ENCODE results near the gene SUGP1. TPM values are rescaled to one million over a fixed set of nuclear protein-coding genes. Genes with fewer than 3 reads are reported as not detected.

The SUGP1 gene
- total RNA-seq, 4 donors from 2014 or later: 15.5 to 37.3 (median 24.0) TPM

DNA sequence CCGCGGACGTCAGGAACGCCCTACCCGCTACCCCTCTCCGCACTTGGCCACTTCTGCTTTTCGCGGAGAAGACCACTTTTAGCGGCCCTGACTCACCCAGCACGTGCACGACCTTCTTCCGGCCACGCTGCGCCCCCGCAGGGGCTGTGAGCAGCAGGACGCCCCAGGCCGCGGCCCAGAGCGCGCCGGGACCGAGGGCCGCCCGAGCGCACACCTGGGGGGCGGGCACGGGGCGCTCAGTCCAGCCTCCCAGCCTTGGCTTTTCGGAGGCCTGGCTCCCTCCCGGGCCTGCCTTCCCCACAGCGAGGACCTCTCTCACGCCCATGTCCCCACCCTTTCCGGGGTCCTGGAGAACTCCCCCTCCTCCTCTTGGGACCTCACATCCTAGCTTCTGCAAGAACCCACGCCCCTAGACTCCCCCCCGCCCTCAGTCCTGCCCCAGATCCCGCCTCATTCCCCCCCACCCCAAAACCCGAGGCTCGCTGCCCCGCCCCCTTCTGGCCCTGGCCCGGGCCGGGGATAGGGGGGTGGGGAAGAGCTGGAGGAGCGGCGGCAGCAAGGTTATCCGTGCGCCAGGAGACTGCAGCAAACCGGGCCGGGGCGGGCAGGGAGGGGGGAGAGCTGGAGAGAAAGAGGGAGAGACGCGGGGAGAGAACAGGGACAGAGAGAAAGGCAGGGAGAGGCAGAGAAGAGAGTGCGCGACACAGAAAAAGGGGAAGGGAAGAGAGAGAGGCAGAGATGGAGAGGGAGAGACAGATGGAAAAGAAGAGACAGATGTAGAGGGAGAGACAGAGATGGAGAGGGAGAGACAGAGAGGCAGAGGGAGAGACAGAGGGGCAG lies 58.7 kb downstream of the SUGP1 start:
- TF ChIP-seq, protein P1, sequence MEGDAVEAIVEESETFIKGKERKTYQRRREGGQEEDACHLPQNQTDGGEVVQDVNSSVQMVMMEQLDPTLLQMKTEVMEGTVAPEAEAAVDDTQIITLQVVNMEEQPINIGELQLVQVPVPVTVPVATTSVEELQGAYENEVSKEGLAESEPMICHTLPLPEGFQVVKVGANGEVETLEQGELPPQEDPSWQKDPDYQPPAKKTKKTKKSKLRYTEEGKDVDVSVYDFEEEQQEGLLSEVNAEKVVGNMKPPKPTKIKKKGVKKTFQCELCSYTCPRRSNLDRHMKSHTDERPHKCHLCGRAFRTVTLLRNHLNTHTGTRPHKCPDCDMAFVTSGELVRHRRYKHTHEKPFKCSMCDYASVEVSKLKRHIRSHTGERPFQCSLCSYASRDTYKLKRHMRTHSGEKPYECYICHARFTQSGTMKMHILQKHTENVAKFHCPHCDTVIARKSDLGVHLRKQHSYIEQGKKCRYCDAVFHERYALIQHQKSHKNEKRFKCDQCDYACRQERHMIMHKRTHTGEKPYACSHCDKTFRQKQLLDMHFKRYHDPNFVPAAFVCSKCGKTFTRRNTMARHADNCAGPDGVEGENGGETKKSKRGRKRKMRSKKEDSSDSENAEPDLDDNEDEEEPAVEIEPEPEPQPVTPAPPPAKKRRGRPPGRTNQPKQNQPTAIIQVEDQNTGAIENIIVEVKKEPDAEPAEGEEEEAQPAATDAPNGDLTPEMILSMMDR (IDR thresholded peaks at IDR 0.05; ENCODE audit: low read depth): no peak

DNA sequence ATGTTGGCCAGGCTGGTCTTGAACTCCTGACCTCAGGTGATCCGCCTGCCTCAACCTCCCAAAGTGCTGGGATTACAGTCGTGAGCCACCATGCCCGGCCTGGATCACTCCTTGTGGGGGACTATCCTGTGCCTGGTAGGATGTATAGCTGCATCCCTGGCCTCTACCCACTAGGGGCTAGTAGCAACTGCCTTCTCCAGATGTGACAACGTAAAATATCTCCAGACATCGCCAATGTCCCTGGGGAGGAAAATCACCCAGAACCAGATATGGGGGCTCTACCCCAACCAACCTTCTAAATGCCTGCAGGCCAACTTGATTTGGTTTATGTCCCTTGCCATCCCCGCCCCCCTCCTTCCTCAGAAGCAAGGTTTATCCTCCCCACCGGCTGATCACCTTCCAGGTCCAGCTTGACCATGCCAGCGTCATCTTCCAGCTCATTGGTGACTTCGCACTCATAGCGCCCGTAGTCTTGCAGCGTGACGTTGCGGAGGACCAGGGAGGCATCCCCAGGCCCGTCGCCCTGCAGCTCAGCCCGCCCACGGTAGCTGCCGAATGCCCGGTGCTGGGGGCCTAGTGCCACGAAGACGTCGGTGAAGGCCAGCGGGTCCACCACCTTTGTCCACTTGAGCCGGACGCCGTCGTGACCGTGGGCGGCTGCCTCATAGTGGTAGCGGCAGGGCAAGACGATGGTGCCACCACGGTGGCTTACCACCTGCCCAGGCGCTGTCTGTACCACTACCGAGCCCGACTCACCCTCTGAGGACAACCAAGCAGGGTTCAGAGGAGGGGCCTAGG lies 59.7 kb downstream of the SUGP1 start:
- TF ChIP-seq, protein P1 (IDR thresholded peaks at IDR 0.05; ENCODE audit: low read depth): no peak

DNA sequence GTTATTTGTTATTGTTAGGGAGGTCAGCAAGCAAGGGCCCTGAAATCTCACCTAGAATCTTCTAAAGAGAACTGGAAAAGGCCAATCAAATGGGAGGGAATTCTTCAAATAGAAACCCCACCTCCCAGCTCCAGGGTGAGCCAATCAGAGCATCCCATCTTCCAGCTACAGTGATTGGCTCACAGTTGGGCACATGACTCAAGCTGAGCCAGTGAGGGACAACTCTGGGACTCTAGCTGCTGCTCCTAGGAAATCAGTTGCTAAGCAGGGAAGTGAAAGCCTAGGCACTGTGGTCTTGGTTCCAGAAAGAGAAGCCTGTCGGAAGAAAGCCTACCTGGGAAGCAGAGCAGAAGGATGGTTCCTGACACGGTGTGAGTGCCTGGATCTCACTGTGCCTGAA lies 60.6 kb downstream of the SUGP1 start:
- TF ChIP-seq, protein P1 (IDR thresholded peaks at IDR 0.05; ENCODE audit: low read depth): no peak

DNA sequence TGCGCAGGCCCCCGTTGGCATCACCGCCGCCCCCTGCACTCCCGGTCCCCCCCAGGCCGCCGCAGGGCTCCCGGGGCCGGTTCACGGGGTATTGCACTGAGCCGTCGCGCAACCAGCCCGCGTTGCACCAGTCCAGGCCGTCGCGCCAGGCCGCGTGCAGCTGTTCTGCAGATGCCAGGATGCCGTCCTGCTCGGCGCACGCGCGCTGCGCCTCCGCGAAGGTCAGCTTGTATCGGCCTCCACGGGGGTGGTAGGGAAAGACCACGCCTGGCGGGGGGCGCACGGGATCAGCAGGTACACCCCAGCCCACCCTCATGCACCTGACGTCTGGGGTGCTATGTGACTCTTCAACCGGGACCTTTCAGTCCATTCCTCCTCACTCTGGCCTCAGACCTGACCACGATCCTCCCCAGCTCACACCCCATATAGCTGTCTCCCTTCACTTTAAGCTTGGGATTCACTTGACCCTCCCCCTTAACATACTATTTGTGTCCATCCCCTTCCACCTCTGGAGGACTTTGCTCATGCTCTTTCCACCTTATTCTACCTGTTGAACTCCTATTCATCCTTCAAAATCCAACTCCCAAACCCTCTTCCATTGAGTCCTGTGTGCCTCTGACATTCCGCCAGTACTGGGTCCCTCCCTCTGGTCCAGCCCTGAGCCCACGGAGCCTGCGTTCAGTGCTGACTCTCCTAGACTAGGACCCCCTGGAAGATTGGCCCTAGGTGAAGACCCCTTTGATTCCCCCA lies 61.5 kb downstream of the SUGP1 start:
- TF ChIP-seq, protein P1 (IDR thresholded peaks at IDR 0.05; ENCODE audit: low read depth): no peak

DNA sequence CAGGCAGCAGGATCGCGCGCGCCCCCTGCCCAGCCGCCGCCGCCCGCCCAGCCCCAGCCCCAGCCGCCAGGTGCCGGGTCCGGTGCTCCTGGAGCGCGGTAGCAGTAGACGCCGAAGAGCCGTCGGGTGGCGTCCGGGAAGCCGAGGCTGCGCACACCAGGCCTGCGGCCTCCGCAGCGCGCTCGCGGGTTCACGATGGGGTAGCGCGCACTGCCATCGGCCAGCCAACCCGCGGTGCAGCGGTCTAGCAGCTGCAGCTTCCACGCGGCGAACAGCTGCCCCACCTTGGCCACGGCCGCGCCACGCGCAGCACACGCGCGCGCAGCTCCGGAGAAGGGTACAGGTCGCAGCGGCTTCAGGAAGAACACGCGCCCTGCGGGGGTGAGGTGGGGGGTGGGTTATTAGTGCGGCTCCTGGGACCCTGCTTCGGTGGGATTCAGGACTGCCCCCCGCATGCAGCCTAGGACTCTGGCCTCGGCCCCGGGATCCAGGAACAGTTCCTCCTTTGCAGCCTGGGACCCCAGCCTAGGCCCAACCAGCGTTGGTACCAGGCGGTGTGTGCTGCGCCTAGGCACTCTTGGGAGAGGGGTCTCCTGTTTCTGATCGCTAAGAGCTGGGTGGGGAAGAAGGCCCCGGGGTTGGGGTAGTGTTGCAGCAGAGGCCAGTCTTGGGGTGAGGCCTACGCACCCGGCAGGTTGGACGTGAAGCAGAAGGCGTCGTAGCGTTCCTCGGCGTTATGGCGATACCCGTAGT lies 62.3 kb downstream of the SUGP1 start:
- TF ChIP-seq, protein P1 (IDR thresholded peaks at IDR 0.05; ENCODE audit: low read depth): no peak

DNA sequence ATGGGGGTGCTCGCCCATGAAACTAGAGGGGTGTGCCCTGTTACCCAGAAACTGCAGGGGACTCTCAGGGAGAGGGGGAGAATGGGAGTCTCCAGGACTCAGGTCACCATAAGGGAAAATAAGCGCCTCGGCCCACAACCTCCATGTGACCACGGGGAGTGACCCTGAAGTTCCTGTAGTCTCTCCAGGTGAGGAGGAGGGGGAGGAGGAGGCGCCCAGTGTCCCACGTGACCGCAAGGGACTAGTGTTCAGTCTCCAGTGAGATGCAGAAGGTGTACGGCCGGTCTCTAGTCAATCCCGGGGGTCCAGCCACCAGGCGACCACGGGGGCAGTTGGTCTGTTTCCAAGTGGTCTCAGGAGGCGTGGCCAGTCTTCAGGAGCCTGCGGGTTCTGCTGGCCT lies 63.2 kb downstream of the SUGP1 start:
- TF ChIP-seq, protein P1 (IDR thresholded peaks at IDR 0.05; ENCODE audit: low read depth): no peak
